ENCODE measurements around the gene SLC25A38. TPM values are rescaled to one million over a fixed set of nuclear protein-coding genes. Genes with fewer than 3 reads are reported as not detected.

SLC25A38 gene
- total RNA-seq, 1 experiment from 2014 or later = 45.9 TPM

DNA sequence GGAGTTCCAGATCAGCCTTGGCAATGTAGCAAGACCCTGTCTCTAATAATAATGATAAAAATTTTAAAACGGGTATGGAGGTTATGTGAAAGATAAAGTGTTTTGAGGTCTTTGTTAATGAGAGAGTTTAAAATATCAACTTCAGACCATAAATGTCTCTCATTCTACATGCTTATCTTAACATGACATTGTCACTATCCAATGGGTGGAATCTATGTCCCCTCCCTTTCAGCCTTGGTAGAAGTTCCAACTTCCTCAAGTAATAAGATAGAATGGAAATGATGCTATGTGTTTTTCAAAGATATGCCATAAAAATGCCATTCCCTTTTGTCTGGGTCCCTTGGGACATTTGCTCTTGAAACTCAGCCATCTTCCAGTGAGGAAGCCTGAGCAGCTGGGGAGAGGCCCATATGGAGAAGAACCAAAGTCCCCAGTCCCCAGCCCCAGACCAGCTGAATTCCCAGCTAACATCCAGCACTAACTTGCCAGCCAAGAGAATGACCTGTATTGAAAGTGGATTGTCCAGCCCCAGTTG lies 40.3 kb downstream of the SLC25A38 start:
- H3K36me3 Mint-ChIP-seq (ENCODE audit: insufficient read depth, unreplicated experiment) = no peaks in the 10 kb centered on the region
- TF ChIP-seq, protein P1, sequence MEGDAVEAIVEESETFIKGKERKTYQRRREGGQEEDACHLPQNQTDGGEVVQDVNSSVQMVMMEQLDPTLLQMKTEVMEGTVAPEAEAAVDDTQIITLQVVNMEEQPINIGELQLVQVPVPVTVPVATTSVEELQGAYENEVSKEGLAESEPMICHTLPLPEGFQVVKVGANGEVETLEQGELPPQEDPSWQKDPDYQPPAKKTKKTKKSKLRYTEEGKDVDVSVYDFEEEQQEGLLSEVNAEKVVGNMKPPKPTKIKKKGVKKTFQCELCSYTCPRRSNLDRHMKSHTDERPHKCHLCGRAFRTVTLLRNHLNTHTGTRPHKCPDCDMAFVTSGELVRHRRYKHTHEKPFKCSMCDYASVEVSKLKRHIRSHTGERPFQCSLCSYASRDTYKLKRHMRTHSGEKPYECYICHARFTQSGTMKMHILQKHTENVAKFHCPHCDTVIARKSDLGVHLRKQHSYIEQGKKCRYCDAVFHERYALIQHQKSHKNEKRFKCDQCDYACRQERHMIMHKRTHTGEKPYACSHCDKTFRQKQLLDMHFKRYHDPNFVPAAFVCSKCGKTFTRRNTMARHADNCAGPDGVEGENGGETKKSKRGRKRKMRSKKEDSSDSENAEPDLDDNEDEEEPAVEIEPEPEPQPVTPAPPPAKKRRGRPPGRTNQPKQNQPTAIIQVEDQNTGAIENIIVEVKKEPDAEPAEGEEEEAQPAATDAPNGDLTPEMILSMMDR (IDR thresholded peaks at IDR 0.05; ENCODE audit: unreplicated experiment) = no peak
- H3K4me3 Mint-ChIP-seq (ENCODE audit: unreplicated experiment) = no peak overlapping the region
- DNase-seq (ENCODE audit: unreplicated experiment) = no peak
- no peaks in the 10 kb centered on the region for H3K27me3 Mint-ChIP-seq (ENCODE audit: insufficient read depth, unreplicated experiment)
- ChIA-PET POLR2A (interaction anchor here (1.4 kb wide), 1 partner anchor 9 kb away, joined by 3 read pairs; no protein-coding TSS in a partner anchor), CTCF (interaction anchor here (0.6 to 3.8 kb wide), 3 partner anchors 24 to 311 kb away, joined by 3 to 22 read pairs (median 17); no protein-coding TSS in a partner anchor)
- intact Hi-C loops (cut with micrococcal nuclease) = no loop called here
- no peaks in the 10 kb centered on the region for H3K4me1 Mint-ChIP-seq (ENCODE audit: insufficient read depth, unreplicated experiment)
- H3K9me3 Mint-ChIP-seq (ENCODE audit: unreplicated experiment) = no peaks in the 10 kb centered on the region
- no TSS peak for BruUV-seq (replicated peaks)
- H3K27ac Mint-ChIP-seq (ENCODE audit: low read depth, unreplicated experiment) = no peak overlapping the region

DNA sequence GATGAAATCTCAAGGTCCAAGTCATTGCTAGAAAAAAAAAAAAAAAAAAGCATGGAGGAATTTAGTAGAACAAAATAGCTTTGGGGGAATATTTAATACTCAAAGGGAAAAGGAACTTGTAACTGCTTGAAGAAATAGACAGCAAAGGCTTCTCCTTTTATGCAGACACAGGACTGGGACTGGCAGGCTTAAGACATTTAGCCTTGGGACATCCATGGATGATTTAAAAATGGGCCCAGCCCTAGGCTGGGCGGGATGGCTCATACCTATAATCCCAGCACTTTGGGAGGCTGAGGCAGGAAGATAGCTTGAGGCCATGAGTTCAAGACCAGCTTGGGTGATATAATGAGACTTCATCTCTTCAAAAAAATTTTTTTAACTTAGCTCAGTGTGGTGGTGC lies 43.1 kb downstream of the SLC25A38 start:
- H3K36me3 Mint-ChIP-seq (ENCODE audit: insufficient read depth, unreplicated experiment) = no peaks in the 10 kb centered on the region
- DNase-seq (ENCODE audit: unreplicated experiment) = no peak
- no peak overlapping the region for H3K27ac Mint-ChIP-seq (ENCODE audit: low read depth, unreplicated experiment)
- no peaks in the 10 kb centered on the region for H3K9me3 Mint-ChIP-seq (ENCODE audit: unreplicated experiment)
- no peak overlapping the region for H3K4me3 Mint-ChIP-seq (ENCODE audit: unreplicated experiment)
- intact Hi-C loops (cut with micrococcal nuclease) = no loop called here
- POLR2A ChIA-PET = interaction anchor here (1.7 kb wide), 1 partner anchor 9 kb away, joined by 5 read pairs; no protein-coding TSS in a partner anchor
- TF ChIP-seq, protein P1 (IDR thresholded peaks at IDR 0.05; ENCODE audit: unreplicated experiment) = no peak
- CTCF ChIA-PET = interaction anchor here (0.5 to 3.8 kb wide), 8 partner anchors 10 to 73 kb away, joined by 3 to 18 read pairs (median 5); no protein-coding TSS in a partner anchor
- no peaks in the 10 kb centered on the region for H3K4me1 Mint-ChIP-seq (ENCODE audit: insufficient read depth, unreplicated experiment)
- H3K27me3 Mint-ChIP-seq (ENCODE audit: insufficient read depth, unreplicated experiment) = no peaks in the 10 kb centered on the region
- no TSS peak for BruUV-seq (replicated peaks)

DNA sequence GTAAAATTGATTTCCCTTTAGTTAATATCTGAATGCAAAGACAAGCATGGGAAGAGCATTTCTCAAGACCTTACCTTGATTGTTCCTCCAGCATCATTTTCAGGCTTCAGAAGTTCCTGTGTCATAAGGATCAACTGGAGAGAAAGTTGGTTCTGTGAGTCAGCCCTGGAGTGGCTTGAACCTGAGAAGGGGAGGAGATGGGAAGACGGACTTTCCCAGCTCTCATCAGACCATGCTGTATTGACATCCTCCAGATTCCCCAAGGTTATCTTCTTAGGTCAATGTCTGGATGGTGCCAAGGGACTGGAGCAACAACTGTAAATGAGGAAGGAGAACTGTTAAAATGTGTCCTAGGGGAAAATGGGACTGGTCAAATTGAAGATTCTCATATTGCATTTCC lies 44.3 kb downstream of the SLC25A38 start:
- no peaks in the 10 kb centered on the region for H3K36me3 Mint-ChIP-seq (ENCODE audit: insufficient read depth, unreplicated experiment)
- intact Hi-C loops (cut with micrococcal nuclease) = no loop called here
- DNase-seq (ENCODE audit: unreplicated experiment) = no peak
- CTCF ChIA-PET = interaction anchor here (1.2 to 3.8 kb wide), 3 partner anchors 20 to 71 kb away, joined by 5 to 18 read pairs (median 6); no protein-coding TSS in a partner anchor
- no peak overlapping the region for H3K27ac Mint-ChIP-seq (ENCODE audit: low read depth, unreplicated experiment)
- H3K4me1 Mint-ChIP-seq (ENCODE audit: insufficient read depth, unreplicated experiment) = no peaks in the 10 kb centered on the region
- TF ChIP-seq, protein P1 (IDR thresholded peaks at IDR 0.05; ENCODE audit: unreplicated experiment) = no peak
- no peak overlapping the region for H3K4me3 Mint-ChIP-seq (ENCODE audit: unreplicated experiment)
- POLR2A ChIA-PET = interaction anchor here (1.7 kb wide), 1 partner anchor 11 kb away, joined by 5 read pairs; no protein-coding TSS in a partner anchor
- H3K27me3 Mint-ChIP-seq (ENCODE audit: insufficient read depth, unreplicated experiment) = no peaks in the 10 kb centered on the region
- BruUV-seq (replicated peaks) = no TSS peak
- H3K9me3 Mint-ChIP-seq (ENCODE audit: unreplicated experiment) = no peaks in the 10 kb centered on the region

DNA sequence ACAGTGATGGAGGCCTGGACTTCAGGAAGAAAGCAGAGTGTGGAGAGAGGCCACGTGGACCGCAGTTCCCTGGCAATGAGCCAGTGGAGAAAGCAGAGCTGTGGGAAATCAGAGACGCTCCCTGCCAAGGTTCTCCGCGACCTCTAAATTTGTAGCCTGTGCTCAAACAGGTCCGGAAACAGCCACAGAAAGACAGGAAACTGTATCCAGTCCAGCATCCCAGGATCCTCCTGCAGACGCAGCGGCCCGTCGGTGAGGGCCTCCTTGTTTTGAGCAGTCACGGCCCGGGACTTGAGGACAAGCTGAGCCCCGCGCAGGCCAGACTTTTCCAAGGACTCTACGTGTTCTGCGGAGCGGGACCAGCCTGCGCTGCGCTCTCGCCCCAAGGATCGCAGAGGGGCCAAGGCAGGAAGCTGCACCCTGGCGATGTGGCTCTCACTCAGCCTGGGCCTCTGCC lies 45.6 kb downstream of the SLC25A38 start:
- H3K36me3 Mint-ChIP-seq (ENCODE audit: insufficient read depth, unreplicated experiment) = no peaks in the 10 kb centered on the region
- no peak for DNase-seq (ENCODE audit: unreplicated experiment)
- ChIA-PET POLR2A (interaction anchor here (0.6 kb wide), 1 partner anchor 13 kb away, joined by 4 read pairs; no protein-coding TSS in a partner anchor), CTCF (interaction anchor here (3.8 kb wide), 1 partner anchor 18 kb away, joined by 18 read pairs; no protein-coding TSS in a partner anchor)
- no peak overlapping the region for H3K4me3 Mint-ChIP-seq (ENCODE audit: unreplicated experiment)
- peaks cover 2% of the 10 kb centered on the region for H3K4me1 Mint-ChIP-seq (ENCODE audit: insufficient read depth, unreplicated experiment)
- H3K27me3 Mint-ChIP-seq (ENCODE audit: insufficient read depth, unreplicated experiment) = no peaks in the 10 kb centered on the region
- BruUV-seq (replicated peaks) = no TSS peak
- H3K9me3 Mint-ChIP-seq (ENCODE audit: unreplicated experiment) = no peaks in the 10 kb centered on the region
- H3K27ac Mint-ChIP-seq (ENCODE audit: low read depth, unreplicated experiment) = no peak overlapping the region
- intact Hi-C loops (cut with micrococcal nuclease) = no loop called here
- TF ChIP-seq, protein P1 (IDR thresholded peaks at IDR 0.05; ENCODE audit: unreplicated experiment) = no peak

Data from MCF 10A (cell line).